Measurements from ENCODE around the gene NUP153.

The NUP153 gene

GRCh38 chr6:17705428-17705777 lies 1.3 kb downstream of the NUP153 start:
- peaks cover 33 to 43% of the 10 kb centered on the region in 2 donors for H3K4me1 Mint-ChIP-seq (ENCODE audit: low read depth in 2 of 2)
- ATAC-seq (replicated peaks), result no peak
- H3K27ac Mint-ChIP-seq, result peak overlapping the region; percentile 93 to 94
- peak overlapping the region; percentile 85 to 87 for H3K4me3 Mint-ChIP-seq
- H3K36me3 Mint-ChIP-seq (ENCODE audit: insufficient read depth), result peaks cover 57% of the 10 kb centered on the region
- no peaks in the 10 kb centered on the region for H3K27me3 Mint-ChIP-seq
- DNase-seq, result no peak
- no peaks in the 10 kb centered on the region for H3K9me3 Mint-ChIP-seq

- peak overlapping the region; percentile 85 to 87 for H3K4me3 Mint-ChIP-seq
- peak overlapping the region in 1 of 2 donors; percentile 95 for H3K27ac Mint-ChIP-seq
- H3K4me1 Mint-ChIP-seq (ENCODE audit: low read depth in 2 of 2), result peaks cover 36 to 48% of the 10 kb centered on the region in 2 donors
- no peaks in the 10 kb centered on the region for H3K9me3 Mint-ChIP-seq
- ATAC-seq (replicated peaks), result no peak
- H3K27me3 Mint-ChIP-seq, result no peaks in the 10 kb centered on the region
- no peak for DNase-seq
- peaks cover 61% of the 10 kb centered on the region for H3K36me3 Mint-ChIP-seq (ENCODE audit: insufficient read depth)
Observed at GRCh38 chr6:17703256-17703694, 3.5 kb downstream of the NUP153 start.

GRCh38 chr6:17700421-17701416 lies 6.0 kb downstream of the NUP153 start:
- peaks cover 51% of the 10 kb centered on the region for H3K36me3 Mint-ChIP-seq (ENCODE audit: insufficient read depth)
- peak overlapping the region in 1 of 2 donors; percentile 48 for H3K4me3 Mint-ChIP-seq
- H3K27ac Mint-ChIP-seq, result peak overlapping the region; percentile 95 to 96
- DNase-seq, result no peak
- H3K9me3 Mint-ChIP-seq, result no peaks in the 10 kb centered on the region
- no peak for ATAC-seq (replicated peaks)
- no peaks in the 10 kb centered on the region for H3K27me3 Mint-ChIP-seq
- peaks cover 30 to 53% of the 10 kb centered on the region in 2 donors for H3K4me1 Mint-ChIP-seq (ENCODE audit: low read depth in 2 of 2)

- Mint-ChIP-seq H3K4me3 (peak overlapping the region; percentile 2 to 25), H3K4me1 (ENCODE audit: low read depth in 2 of 2) (peaks cover 48 to 71% of the 10 kb centered on the region in 2 donors)
Observed at GRCh38 chr6:17691925-17692538, 14.7 kb downstream of the NUP153 start.

GRCh38 chr6:17688481-17688880 lies 18.2 kb downstream of the NUP153 start:
- no peak for ATAC-seq (replicated peaks)
- Mint-ChIP-seq H3K4me1 (ENCODE audit: low read depth in 2 of 2) (peaks cover 38 to 60% of the 10 kb centered on the region in 2 donors), H3K9me3 (no peaks in the 10 kb centered on the region), H3K4me3 (peak overlapping the region in 1 of 2 donors; percentile 68), H3K36me3 (ENCODE audit: insufficient read depth) (peaks cover 51% of the 10 kb centered on the region), H3K27me3 (no peaks in the 10 kb centered on the region), H3K27ac (peak overlapping the region; percentile 55 to 80)
- DNase-seq, result no peak

More at GRCh38 chr6:17691925-17692538, 14.7 kb downstream of the NUP153 start:
- DNase-seq, result no peak
- ATAC-seq (replicated peaks), result no peak
- peak overlapping the region; percentile 78 to 81 for H3K27ac Mint-ChIP-seq
- no peaks in the 10 kb centered on the region for H3K27me3 Mint-ChIP-seq
- H3K36me3 Mint-ChIP-seq (ENCODE audit: insufficient read depth), result peaks cover 49% of the 10 kb centered on the region
- no peaks in the 10 kb centered on the region for H3K9me3 Mint-ChIP-seq

- ATAC-seq (replicated peaks) (no peak), DNase-seq (no peak)
- H3K4me1 Mint-ChIP-seq (ENCODE audit: low read depth in 2 of 2), result peaks cover 38 to 56% of the 10 kb centered on the region in 2 donors
- H3K36me3 Mint-ChIP-seq (ENCODE audit: insufficient read depth), result peaks cover 57% of the 10 kb centered on the region
- no peaks in the 10 kb centered on the region for H3K27me3 Mint-ChIP-seq
- H3K27ac Mint-ChIP-seq, result peak overlapping the region in 1 of 2 donors; percentile 78
- H3K4me3 Mint-ChIP-seq, result no peak overlapping the region
- H3K9me3 Mint-ChIP-seq, result no peaks in the 10 kb centered on the region
Observed at GRCh38 chr6:17687136-17687535, 19.6 kb downstream of the NUP153 start.

- H3K27ac Mint-ChIP-seq, result peak overlapping the region; percentile 16 to 42
- no peaks in the 10 kb centered on the region for H3K27me3 Mint-ChIP-seq
- H3K4me1 Mint-ChIP-seq (ENCODE audit: low read depth in 2 of 2), result peaks cover 39 to 54% of the 10 kb centered on the region in 2 donors
- no peak overlapping the region for H3K4me3 Mint-ChIP-seq
- ATAC-seq (replicated peaks) (no peak), DNase-seq (no peak)
- no peaks in the 10 kb centered on the region for H3K9me3 Mint-ChIP-seq
- H3K36me3 Mint-ChIP-seq (ENCODE audit: insufficient read depth), result peaks cover 64% of the 10 kb centered on the region
Observed at GRCh38 chr6:17684134-17684533, 22.6 kb downstream of the NUP153 start.

- no peaks in the 10 kb centered on the region for H3K9me3 Mint-ChIP-seq
- peak overlapping the region; percentile 20 to 38 for H3K27ac Mint-ChIP-seq
- H3K4me3 Mint-ChIP-seq, result no peak overlapping the region
- ATAC-seq (replicated peaks) (no peak), DNase-seq (no peak)
- H3K36me3 Mint-ChIP-seq (ENCODE audit: insufficient read depth), result peaks cover 62% of the 10 kb centered on the region
- no peaks in the 10 kb centered on the region for H3K27me3 Mint-ChIP-seq
- H3K4me1 Mint-ChIP-seq (ENCODE audit: low read depth in 2 of 2), result peaks cover 39 to 62% of the 10 kb centered on the region in 2 donors
Observed at GRCh38 chr6:17683428-17683827, 23.3 kb downstream of the NUP153 start.

GRCh38 chr6:17679726-17680125 lies 27.0 kb downstream of the NUP153 start:
- H3K4me1 Mint-ChIP-seq (ENCODE audit: low read depth in 2 of 2), result peaks cover 46 to 67% of the 10 kb centered on the region in 2 donors
- H3K27ac Mint-ChIP-seq, result peak overlapping the region; percentile 47 to 73
- no peaks in the 10 kb centered on the region for H3K27me3 Mint-ChIP-seq
- peaks cover 42% of the 10 kb centered on the region for H3K36me3 Mint-ChIP-seq (ENCODE audit: insufficient read depth)
- ATAC-seq (replicated peaks), result no peak
- H3K4me3 Mint-ChIP-seq, result no peak overlapping the region
- H3K9me3 Mint-ChIP-seq, result no peaks in the 10 kb centered on the region
- DNase-seq, result no peak

GRCh38 chr6:17677602-17678001 lies 29.1 kb downstream of the NUP153 start:
- ATAC-seq (replicated peaks) (no peak), DNase-seq (no peak)
- peak overlapping the region in 1 of 2 donors; percentile 91 for H3K27ac Mint-ChIP-seq
- H3K9me3 Mint-ChIP-seq, result no peaks in the 10 kb centered on the region
- H3K27me3 Mint-ChIP-seq, result no peaks in the 10 kb centered on the region
- peaks cover 37 to 58% of the 10 kb centered on the region in 2 donors for H3K4me1 Mint-ChIP-seq (ENCODE audit: low read depth in 2 of 2)
- peaks cover 58% of the 10 kb centered on the region for H3K36me3 Mint-ChIP-seq (ENCODE audit: insufficient read depth)
- H3K4me3 Mint-ChIP-seq, result peak overlapping the region; percentile 13 to 41

GRCh38 chr6:17673543-17674254 lies 33.0 kb downstream of the NUP153 start:
- peaks cover 73% of the 10 kb centered on the region for H3K36me3 Mint-ChIP-seq (ENCODE audit: insufficient read depth)
- no peaks in the 10 kb centered on the region for H3K27me3 Mint-ChIP-seq
- H3K4me3 Mint-ChIP-seq, result no peak overlapping the region
- peak overlapping the region; percentile 65 to 86 for H3K27ac Mint-ChIP-seq
- ATAC-seq (replicated peaks) (peak; percentile 77), DNase-seq (no peak)
- peaks cover 22 to 33% of the 10 kb centered on the region in 2 donors for H3K4me1 Mint-ChIP-seq (ENCODE audit: low read depth in 2 of 2)
- H3K9me3 Mint-ChIP-seq, result no peaks in the 10 kb centered on the region

GRCh38 chr6:17672064-17672718 lies 34.5 kb downstream of the NUP153 start:
- Mint-ChIP-seq H3K27me3 (no peaks in the 10 kb centered on the region), H3K27ac (peak overlapping the region in 1 of 2 donors; percentile 81), H3K4me1 (ENCODE audit: low read depth in 2 of 2) (peaks cover 12 to 18% of the 10 kb centered on the region in 2 donors), H3K9me3 (no peaks in the 10 kb centered on the region), H3K4me3 (no peak overlapping the region), H3K36me3 (ENCODE audit: insufficient read depth) (peaks cover 84% of the 10 kb centered on the region)
- DNase-seq (no peak), ATAC-seq (replicated peaks) (no peak)
